HEK293T (cell line): Measurements from ENCODE around the gene SREBF2.

ENCODE experiments used
- CTCF ChIA-PET: fragments of 350-600 bp; formaldehyde crosslinking; extraction: SDS; loops from one replicate; lab custom pipeline; 2021; ENCODE audit warnings: antibody characterized with exemption, inconsistent platforms; lab: Yijun Ruan, JAX
- POLR2A ChIA-PET: fragments of 350-600 bp; formaldehyde crosslinking; extraction: SDS; loops from one replicate; lab custom pipeline; 2020; ENCODE audit warnings: antibody characterized with exemption, inconsistent platforms; lab: Yijun Ruan, JAX
- DNase-seq: peaks from one replicate; pipeline ENCODE4 v3.0.0; 2012; ENCODE audit warnings: mixed read lengths; ENCODE audit errors: extremely low spot score
- ARNT ChIP-seq: fragments of 450-650 bp; IDR thresholded peaks from 2 replicates; pipeline ENCODE4 v1.6.1; 2017; ENCODE audit warnings: mild to moderate bottlenecking
- BHLHE40 ChIP-seq: fragments of 450-650 bp; IDR thresholded peaks from 2 replicates; pipeline ENCODE4 v1.6.1; 2016; ENCODE audit warnings: mild to moderate bottlenecking, moderate library complexity, borderline replicate concordance
- CTBP1 ChIP-seq: fragments of 450-650 bp; IDR thresholded peaks from 2 replicates; pipeline ENCODE4 v1.6.1; 2016; ENCODE audit warnings: borderline replicate concordance
- ELF4 ChIP-seq: fragments of 450-650 bp; IDR thresholded peaks from 2 replicates; pipeline ENCODE4 v1.6.1; 2017; ENCODE audit warnings: antibody characterized with exemption
- FOXA1 ChIP-seq: fragments of 450-650 bp; IDR thresholded peaks from 2 replicates; pipeline ENCODE4 v1.6.1; 2016; ENCODE audit warnings: mild to moderate bottlenecking
- FOXK2 ChIP-seq: fragments of 450-650 bp; IDR thresholded peaks from 2 replicates; pipeline ENCODE4 v1.6.1; 2016; ENCODE audit warnings: mild to moderate bottlenecking
- FOXM1 ChIP-seq: fragments of 450-650 bp; IDR thresholded peaks from 2 replicates; pipeline ENCODE4 v1.6.1; 2017; ENCODE audit warnings: mild to moderate bottlenecking, borderline replicate concordance
- HDGF ChIP-seq: fragments of 450-650 bp; IDR thresholded peaks from 2 replicates; pipeline ENCODE4 v1.6.1; 2017; ENCODE audit warnings: antibody characterized with exemption, borderline replicate concordance
- L3MBTL2 ChIP-seq: fragments of 450-650 bp; conservative IDR thresholded peaks from 2 replicates; pipeline ENCODE4 v1.6.1; 2016; ENCODE audit warnings: mild to moderate bottlenecking
- LEF1 ChIP-seq: fragments of 450-650 bp; IDR thresholded peaks from 2 replicates; pipeline ENCODE4 v1.6.1; 2017; ENCODE audit warnings: mild to moderate bottlenecking, borderline replicate concordance
- NFRKB ChIP-seq: fragments of 450-650 bp; IDR thresholded peaks from 2 replicates; pipeline ENCODE4 v1.6.1; 2016; ENCODE audit warnings: mild to moderate bottlenecking, moderate library complexity
- SP1 ChIP-seq: fragments of 450-650 bp; IDR thresholded peaks from 2 replicates; pipeline ENCODE4 v1.6.1; 2017
- SUZ12 ChIP-seq: fragments of 450-650 bp; IDR thresholded peaks from 2 replicates; pipeline ENCODE4 v1.6.1; 2016; ENCODE audit warnings: mild to moderate bottlenecking
- TARDBP ChIP-seq: fragments of 450-650 bp; IDR thresholded peaks from 2 replicates; pipeline ENCODE4 v1.6.1; 2016
- ZNF384 ChIP-seq: fragments of 450-650 bp; IDR thresholded peaks from 2 replicates; pipeline ENCODE4 v1.6.1; 2016
- TF ChIP-seq, protein P1 (sequence below): fragments of 450-650 bp; IDR thresholded peaks from 2 replicates; pipeline ENCODE4 v1.6.1; 2016

The SREBF2 gene

DNA sequence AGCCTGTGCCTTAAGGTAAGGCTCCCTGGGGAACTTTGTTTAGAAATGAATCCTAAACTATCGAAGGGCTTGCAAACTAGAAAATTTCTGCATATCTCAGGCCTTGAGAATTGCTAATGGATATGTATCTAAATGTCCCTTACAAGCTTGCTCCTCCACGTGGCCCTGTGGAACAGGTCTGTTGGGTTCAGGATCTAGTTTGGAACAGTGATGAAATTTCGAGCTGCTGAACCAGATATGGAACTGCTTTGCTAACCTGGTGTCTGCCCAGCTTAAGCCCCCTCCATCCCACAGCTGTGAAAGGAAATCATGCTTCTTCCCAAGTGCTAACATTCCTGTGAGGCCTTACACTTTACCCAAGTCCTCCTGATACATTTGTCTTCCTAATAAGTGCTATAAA lies 11.6 kb downstream of the SREBF2 start:
- TF ChIP-seq SP1 (no peak), FOXK2 (no peak), FOXM1 (no peak), BHLHE40 (no peak), TARDBP (no peak), NFRKB (no peak), L3MBTL2 (no peak), HDGF (no peak), FOXA1 (no peak), ZNF384 (no peak), CTBP1 (no peak), LEF1 (no peak), SUZ12 (no peak), ARNT (no peak), ELF4 (no peak)
- TF ChIP-seq, protein P1, sequence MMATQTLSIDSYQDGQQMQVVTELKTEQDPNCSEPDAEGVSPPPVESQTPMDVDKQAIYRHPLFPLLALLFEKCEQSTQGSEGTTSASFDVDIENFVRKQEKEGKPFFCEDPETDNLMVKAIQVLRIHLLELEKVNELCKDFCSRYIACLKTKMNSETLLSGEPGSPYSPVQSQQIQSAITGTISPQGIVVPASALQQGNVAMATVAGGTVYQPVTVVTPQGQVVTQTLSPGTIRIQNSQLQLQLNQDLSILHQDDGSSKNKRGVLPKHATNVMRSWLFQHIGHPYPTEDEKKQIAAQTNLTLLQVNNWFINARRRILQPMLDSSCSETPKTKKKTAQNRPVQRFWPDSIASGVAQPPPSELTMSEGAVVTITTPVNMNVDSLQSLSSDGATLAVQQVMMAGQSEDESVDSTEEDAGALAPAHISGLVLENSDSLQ, result no peak
- CTCF ChIA-PET, result interaction anchor here (2.0 kb wide), 1 partner anchor 147 kb away, joined by 7 read pairs; no protein-coding TSS in a partner anchor
- DNase-seq, result no peak
- POLR2A ChIA-PET, result interaction anchor here (1.1 to 3.7 kb wide), 2 partner anchors 12 to 44 kb away, joined by 4 to 18 read pairs; partner anchors contain the start of genes CCDC134 and SREBF2

DNA sequence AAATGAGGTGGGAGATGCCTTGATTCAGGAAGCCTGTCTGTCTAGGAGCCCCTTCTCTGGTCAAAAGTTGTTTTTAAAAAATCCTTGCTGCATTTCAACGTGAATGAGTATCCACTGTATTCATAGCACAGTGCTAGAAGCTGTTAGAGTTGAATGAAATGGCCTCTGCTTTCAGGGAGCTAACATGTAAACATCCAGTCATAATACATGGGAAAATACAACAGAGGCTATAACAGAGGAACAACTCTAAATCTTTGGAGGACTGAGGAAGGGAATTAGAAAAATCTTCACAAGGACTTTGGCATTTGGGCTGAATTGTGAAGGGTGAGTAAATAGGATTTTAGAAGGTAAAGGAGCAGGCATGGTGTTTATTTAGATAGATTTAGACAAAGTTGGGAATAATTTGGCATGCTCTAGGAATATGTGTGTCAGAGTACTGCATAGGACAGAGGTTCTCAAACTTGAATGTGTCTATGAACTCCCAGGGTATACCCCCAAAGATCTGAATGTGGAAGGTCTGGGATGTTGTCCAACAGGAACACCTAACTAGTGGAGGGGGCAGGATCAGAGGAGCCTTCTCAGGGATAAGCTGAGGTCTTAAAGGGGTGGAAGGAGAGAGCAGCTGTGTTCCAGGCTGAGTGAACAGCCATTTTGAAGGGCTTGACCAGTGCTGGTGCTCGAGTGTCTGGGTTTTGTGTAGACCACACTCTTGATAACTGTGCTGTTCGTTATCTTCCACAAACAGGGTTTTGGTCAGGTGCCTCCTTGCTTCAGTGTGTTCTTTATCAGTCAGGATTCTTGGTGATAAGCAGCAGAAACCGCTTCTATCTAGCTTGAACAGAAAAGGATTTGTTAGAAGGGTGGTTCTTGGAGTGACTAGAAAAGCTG lies 12.7 kb downstream of the SREBF2 start:
- POLR2A ChIA-PET, result interaction anchor here (1.4 to 3.7 kb wide), 4 partner anchors 10 to 45 kb away, joined by 3 to 18 read pairs (median 8); partner anchors contain the start of genes CCDC134 and SREBF2
- no peak for DNase-seq
- TF ChIP-seq ELF4, result no peak
- TF ChIP-seq, protein P1, result no peak
- no peak for TF ChIP-seq FOXA1
- no peak for TF ChIP-seq SP1
- no peak for TF ChIP-seq NFRKB
- TF ChIP-seq FOXK2, result no peak
- TF ChIP-seq TARDBP, result no peak
- TF ChIP-seq BHLHE40, result no peak
- no peak for TF ChIP-seq FOXM1
- CTCF ChIA-PET, result interaction anchor here (0.7 to 2.0 kb wide), 2 partner anchors 80 to 148 kb away, joined by 3 to 7 read pairs; no protein-coding TSS in a partner anchor

DNA sequence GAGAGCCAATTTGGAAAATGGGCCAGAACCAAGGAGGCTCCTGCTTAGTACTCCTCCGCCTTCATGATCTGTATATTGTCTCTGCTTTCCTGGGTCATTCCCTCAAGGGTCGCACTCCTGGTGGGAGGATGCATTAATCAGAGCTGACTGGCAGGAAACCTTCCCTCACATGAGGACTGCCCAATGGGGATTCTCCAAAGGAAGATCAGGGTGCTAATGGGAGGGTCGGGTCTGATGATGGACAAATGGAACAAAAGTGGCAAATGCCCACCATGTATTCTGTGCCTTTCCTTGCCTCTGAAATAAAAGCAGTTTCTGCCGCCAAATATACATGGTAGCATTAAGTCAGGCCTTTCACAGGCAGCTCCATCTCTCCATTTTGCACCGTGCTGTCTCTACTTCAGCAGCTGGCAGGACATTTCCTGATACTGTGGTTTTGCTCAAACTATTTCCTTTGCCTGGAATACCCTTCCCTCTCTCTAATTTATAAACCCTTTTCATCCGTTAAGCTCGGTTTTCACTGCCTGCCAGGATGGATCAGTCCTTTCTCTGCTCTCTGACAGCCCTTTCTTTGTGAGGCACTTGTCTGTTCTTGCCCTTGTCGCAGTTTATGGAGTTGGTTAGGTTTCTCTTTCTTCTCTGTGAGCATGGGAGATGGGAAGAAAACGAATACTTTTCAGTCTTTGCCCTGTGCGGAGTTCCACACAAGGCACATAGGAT lies 13.5 kb downstream of the SREBF2 start:
- TF ChIP-seq CTBP1, result no peak
- no peak for TF ChIP-seq ZNF384
- no peak for TF ChIP-seq NFRKB
- no peak for TF ChIP-seq ARNT
- TF ChIP-seq SUZ12, result no peak
- TF ChIP-seq, protein P1, result peak; percentile 59; the same call in 1 of the 2 replicates
- no peak for TF ChIP-seq FOXK2
- no peak for DNase-seq
- POLR2A ChIA-PET, result interaction anchor here (1.0 to 3.7 kb wide), 7 partner anchors 10 to 179 kb away, joined by 3 to 18 read pairs (median 4); partner anchors contain the start of genes CCDC134 and SREBF2
- CTCF ChIA-PET, result interaction anchor here (0.7 to 2.0 kb wide), 3 partner anchors 79 to 149 kb away, joined by 3 to 7 read pairs (median 3); no protein-coding TSS in a partner anchor

DNA sequence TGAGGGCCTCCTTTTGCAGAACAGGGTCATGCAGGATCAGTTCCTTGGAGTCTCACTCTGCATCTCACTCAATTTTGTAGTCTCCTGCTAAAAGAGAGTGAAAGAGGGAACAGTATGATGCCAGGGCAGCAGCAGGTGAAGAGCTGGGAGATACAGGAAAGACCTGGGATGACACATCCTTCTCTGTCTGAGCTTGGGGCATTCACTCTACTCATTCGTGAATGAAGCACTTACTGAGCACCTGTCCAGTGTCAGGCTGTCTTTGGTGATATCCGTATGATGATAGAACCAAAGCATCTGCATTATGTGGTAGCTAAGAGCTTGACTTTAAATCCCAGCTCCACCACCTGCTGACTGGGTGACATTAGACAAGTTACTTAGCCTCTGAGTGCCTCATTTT lies 14.4 kb downstream of the SREBF2 start:
- DNase-seq, result no peak
- POLR2A ChIA-PET, result interaction anchor here (1.0 to 2.2 kb wide), 7 partner anchors 10 to 226 kb away, joined by 3 to 11 read pairs (median 4); partner anchors contain the start of genes CCDC134, CENPM and SREBF2
- no peak for TF ChIP-seq FOXK2
- TF ChIP-seq L3MBTL2, result no peak
- no peak for TF ChIP-seq SUZ12
- TF ChIP-seq FOXM1, result no peak
- TF ChIP-seq NFRKB, result no peak
- no peak for TF ChIP-seq ARNT
- TF ChIP-seq FOXA1, result no peak
- TF ChIP-seq, protein P1, result no peak
- TF ChIP-seq CTBP1, result no peak
- no peak for TF ChIP-seq ELF4
- no peak for TF ChIP-seq TARDBP
- TF ChIP-seq BHLHE40, result no peak
- no peak for TF ChIP-seq SP1
- TF ChIP-seq ZNF384, result no peak
- no peak for TF ChIP-seq HDGF
- no peak for TF ChIP-seq LEF1
- CTCF ChIA-PET, result interaction anchor here (1.0 to 1.1 kb wide), 2 partner anchors 10 to 150 kb away, joined by 3 to 6 read pairs; no protein-coding TSS in a partner anchor

DNA sequence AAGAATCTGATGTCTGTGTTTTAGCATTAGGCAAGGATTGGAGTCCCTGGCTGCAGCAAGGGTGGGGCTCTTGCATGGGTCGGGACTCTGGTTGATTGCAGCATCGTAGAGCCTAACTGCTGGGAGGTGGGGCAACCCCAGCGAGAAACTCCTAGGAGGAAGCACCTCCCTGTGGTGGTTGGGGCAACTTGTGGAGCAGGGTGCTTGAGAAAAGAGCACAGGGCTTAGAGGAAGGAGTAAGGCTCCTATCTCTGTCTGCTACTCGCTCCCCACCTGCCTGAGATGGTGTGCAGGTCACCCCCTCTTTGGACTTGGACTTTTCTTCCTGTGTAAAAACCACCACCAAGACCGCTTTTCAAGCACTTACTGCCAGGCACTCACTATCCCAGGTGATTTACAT lies 15.6 kb downstream of the SREBF2 start:
- ChIA-PET POLR2A (no interaction called here), CTCF (no interaction called here)
- no peak for DNase-seq
- TF ChIP-seq FOXK2 (no peak), FOXA1 (no peak), SUZ12 (no peak), SP1 (no peak), TARDBP (no peak), NFRKB (no peak), ELF4 (no peak), ARNT (no peak), FOXM1 (no peak), HDGF (no peak), ZNF384 (no peak), CTBP1 (no peak), L3MBTL2 (no peak), LEF1 (no peak), BHLHE40 (no peak)
- TF ChIP-seq, protein P1, result no peak
